ENCODE data around the gene ZEB1.

Gene ZEB1

DNA sequence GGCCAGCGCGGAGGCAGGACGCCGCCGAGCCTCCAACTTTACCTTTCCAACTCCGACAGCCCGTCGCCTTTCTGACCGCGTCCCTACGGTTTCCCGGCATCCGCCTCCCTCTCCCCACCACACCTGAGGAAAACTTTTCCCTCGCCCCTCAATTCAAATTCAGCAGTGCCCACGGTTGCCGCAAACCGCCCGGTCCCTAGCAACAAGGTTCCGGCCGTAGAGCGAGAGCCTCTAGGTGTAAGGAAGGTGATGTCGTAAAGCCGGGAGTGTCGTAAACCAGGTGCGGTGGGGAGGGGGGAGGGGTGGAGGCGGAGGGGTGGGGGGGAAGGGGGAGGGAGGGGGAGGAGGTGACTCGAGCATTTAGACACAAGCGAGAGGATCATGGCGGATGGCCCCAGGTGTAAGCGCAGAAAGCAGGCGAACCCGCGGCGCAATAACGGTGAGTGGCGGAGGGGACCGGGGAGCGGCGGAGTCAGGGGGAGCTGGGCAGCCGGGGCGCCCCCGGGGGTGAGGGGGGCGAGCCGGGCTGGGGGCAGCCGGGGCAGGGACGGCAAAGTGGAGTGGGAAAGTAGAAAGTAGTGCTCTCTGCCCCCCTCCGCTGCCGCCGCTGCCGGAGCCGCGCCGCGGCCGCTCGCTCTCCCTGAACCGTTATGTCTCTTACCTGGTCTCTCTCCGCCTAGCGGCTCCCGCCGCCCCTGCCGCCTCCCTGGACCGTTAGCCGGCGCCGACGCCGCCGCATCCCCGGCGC, at the start of gene ZEB1:
Gene ZEB1, plus strand, starts transcription at position 363 of the 748 bp plus-strand sequence. Its CDS starts 19 bp downstream, at position 382.
- DNase-seq = peak; percentile 62

DNA sequence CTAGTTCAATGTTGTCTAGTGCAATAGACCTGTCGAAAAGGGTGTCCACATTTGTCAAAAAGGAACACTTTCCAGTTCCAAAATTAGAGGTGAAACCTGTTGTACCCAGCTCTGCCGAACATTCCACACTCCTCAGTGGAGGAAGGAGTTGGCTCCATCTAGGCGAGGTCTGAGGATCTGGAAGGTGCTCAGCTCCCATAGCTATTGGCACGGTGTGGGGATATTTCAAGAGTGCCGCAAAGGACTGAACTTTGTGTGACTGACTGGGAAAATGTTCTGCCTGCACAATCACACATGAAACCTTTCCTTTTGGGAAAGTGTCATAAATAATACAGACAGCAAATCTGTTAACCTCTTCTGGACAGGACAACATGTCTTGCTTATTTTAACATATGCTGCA, 48.1 kb upstream of the ZEB1 start:
- no peak for DNase-seq

DNA sequence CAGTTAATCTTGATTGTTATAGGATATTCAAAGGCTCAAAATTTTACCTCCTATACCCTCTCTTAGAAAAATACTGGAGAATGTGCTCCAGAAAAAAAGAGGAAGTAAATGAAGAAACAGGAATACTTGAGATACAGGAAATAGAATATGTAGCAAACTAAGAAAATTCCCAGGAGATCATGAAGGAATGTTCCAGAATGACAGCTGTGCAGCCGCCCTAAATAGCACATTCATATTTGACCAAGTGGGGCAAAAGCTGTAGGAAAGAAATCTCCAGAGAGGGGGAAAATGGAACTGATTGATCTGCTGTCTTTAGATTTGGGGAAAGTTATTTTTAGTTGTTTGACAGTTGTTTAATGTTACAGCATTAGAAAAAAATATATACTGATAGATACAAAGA, 46.2 kb upstream of the ZEB1 start:
- DNase-seq = no peak

DNA sequence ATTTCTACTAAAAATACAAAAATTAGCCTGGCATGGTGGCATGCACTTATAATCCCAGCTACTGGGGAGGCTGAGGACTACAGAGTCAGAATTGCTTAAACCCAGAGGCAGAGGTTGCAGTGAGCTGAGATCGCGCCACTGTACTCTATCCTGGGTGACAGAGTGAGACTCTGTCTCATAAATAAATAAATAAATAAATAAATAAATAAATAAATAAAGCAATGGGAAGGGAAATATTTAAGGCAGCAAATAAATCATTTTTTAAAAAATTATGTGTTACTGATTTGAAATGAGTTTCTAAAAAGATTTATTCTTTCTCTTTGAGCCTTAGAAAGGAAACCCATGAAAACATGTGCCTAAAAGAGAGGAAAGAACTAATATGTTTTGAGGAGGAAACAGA, 45.2 kb upstream of the ZEB1 start:
- DNase-seq = no peak

DNA sequence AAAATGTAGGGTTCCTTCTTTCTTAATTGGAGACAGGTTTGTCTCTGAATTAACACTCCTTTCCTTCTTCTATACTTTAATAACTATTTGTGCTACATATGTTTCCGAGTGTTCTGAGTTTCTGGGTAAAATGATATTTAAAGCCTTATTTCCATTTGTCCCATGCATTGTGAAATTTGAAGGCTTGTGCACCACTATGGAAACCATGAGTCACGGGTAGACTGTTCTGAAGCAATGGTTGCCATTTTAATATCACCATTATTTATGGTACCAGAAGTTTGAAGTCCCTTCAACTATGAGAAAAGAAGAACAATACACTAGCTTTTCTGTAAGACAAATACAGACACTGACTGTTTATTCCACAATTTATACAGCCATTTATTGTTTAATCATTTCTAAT, 44.7 kb upstream of the ZEB1 start:
- DNase-seq = no peak

DNA sequence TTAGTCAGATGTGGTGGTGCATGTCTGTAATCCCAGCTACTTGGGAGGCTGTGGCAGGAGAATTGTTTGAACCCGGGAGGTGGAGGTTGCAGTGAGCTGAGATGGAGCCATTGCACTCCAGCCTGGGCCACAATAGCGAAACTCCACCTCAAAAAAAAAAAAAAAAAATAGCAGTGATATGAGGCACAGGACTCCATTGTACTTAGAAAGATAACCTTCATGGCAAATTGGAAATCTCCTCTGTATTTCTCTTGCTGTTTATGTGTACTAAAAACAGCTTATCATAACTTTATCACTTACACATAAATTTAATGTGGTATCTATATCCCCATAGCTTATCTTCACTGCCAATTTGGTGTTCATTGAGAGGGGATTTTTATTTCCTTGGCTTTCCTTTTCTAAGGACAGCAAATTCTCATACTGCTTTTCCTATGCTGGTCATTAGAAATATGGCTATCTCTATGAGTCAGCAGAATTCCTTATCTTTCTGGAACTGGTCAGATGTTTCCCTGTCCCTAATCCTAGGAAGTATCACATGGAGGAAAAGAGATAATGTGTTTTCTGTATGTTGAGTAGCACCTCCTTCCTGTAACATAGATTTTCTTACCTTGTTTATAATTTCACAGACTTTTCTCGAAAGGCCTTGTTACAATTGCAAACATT, 40.6 kb upstream of the ZEB1 start:
- DNase-seq = no peak

DNA sequence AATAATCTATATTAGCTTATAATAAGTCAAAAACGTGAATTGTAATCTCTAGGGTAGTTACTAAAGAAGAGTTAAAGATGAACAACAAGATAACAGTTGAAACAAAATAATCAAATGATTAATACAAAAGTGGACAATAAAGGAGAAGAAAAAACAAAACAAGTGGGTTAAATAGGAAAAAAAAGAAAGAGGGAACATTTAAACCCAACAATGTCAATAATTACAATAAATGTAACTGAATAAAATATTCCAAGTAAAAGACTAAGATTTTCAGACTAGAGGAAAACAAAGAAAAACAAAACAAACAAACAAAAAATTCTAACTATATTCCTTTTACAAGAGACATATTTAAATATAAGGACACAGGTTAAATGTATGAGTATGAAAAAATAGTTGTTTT, 38.0 kb upstream of the ZEB1 start:
- DNase-seq = no peak

DNA sequence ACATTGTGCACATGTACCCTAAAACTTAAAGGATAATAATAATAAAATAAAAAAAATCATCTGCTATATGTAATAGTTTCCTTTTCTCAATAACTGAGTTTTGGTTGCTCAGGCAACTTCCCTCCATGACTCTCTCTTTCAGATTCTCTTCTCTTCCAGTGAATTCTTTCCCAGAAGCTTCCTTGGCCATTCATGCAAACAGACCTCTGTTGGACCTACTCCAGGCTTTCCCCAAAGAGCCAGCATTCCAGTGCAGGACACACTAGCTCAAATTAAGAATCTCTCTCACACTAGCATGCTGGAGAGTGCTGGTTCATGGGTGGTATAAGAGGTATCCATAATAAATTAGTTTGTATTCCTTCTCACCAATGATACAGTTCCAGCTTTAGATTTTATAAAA, 31.0 kb upstream of the ZEB1 start:
- no peak for DNase-seq

DNA sequence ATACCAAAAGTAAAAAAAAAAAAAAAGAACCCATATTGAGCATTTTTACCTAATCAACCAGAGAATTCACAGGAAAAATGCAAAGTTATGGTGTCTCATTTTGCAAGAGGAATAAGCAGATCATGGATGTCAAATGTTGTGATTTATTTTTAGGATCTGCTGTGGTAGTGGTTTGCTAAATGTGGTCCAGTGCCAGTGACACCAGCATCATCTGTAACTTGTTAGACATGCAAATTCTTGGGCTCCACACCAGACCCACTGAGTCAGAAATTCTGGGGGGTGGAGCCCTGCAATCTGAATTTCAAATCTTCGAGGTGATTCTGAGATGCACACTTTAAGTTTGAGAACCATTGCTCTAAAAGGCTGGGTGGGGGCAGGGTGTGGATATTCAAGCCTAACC, 30.1 kb upstream of the ZEB1 start:
- no peak for DNase-seq

DNA sequence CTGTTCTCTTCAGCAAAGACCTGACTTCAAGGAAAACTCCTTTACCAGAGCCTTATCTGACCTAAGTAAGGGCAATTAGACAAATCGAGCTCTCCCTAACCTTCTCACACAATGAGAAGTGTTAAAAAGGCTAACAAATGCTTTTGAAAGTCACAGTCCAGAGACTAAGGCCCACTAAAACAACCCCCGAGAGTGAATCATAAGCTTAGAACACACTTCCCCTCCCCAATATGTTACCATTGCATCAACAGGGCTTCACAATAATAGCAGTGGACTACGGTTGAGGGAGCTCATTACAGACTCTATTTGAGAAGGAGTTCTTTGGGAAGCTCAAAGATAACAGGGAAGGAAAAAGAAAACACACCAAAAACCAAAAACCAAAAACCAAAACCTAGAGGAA, 28.6 kb upstream of the ZEB1 start:
- no peak for DNase-seq

DNA sequence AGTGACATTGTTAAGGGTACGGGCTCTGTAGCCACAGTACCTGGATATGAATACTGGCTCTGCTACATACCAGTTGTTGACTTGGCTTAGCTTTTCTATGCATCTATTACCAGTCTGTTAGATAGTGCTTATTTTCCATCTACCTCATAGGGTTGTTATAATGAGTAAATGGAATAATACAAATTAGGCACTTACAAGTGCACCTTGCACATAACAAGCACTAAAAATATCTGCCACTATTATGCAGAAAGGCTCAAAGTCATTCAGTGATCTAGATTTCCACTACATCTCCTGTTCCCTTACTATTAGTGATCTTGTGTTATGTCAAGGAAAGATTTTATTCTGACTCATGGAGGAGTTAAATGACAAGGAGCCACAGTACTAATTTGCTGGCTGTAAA, 27.9 kb upstream of the ZEB1 start:
- DNase-seq = no peak

DNA sequence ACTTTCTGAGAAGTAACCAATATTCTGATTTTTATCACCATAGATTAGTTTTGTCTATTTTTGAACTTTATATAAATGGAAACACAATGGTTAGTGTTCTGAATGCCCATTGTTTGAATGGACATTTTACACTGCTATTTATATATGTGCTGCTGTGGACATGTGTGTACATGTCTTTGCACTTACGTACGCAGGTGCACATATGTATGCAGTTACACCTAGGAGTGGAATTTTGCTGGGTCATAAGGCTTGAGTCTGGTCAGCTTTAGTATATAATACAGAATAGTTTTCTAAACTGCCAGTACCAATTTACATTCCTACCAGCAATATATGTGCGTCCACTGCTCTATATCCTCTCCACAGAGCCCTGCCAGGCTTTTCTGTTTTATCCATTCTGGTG, 24.5 kb upstream of the ZEB1 start:
- DNase-seq = no peak

DNA sequence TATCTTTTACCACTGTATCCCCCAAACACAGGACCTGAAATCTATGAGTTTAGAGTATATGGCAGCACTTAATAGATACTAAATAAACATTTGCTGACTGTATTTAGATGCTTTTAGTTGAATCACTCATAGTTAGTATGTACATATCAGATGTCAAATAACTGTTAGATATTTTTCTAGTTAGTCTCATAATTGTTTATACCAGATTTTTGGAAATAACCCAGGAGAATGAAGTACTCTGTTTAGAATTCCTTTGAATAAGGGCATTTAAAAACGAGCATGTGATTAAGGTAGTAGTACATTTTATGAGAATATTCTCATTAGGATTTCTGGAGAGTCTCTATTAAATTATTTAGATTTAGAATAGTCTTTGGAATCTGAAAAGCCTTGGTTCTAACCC, 22.3 kb upstream of the ZEB1 start:
- no peak for DNase-seq

DNA sequence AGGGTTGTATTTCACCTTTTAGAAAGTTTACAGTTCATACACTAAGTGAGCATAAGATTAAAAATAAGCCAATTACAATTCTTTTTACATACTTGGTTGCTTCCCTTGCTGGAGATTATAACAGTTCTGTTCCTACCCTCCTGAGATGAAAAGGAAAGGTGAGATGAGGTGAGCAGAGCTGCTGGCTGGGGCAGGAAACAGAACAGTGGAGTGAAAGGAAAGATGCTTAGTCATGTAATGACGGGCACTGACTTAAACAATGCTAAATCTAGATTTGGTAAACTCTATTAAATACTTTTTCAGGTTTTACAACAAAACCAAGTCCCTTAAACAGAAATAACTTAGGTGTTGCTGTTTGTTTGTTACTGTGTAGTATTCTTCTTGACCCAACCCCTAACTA, 19.9 kb upstream of the ZEB1 start:
- DNase-seq = no peak

DNA sequence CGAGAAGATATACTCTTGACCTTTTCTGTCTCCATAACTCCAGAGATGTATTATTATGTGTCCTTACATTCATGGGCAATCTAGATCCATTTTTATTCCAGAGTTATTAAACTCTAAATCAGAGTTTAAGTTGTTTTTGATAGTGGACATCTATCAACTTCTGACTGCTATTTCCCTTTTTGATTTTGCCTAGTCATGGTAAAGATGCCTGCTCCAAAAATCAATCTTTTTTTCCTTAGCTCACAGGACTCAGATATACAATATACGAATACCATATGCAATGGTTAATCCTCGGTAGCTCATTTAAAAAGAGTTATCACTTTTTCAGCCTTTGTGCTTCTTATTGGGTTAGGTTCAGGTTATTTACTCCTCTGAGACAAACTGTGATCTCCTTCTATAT, 15.8 kb upstream of the ZEB1 start:
- DNase-seq = no peak

DNA sequence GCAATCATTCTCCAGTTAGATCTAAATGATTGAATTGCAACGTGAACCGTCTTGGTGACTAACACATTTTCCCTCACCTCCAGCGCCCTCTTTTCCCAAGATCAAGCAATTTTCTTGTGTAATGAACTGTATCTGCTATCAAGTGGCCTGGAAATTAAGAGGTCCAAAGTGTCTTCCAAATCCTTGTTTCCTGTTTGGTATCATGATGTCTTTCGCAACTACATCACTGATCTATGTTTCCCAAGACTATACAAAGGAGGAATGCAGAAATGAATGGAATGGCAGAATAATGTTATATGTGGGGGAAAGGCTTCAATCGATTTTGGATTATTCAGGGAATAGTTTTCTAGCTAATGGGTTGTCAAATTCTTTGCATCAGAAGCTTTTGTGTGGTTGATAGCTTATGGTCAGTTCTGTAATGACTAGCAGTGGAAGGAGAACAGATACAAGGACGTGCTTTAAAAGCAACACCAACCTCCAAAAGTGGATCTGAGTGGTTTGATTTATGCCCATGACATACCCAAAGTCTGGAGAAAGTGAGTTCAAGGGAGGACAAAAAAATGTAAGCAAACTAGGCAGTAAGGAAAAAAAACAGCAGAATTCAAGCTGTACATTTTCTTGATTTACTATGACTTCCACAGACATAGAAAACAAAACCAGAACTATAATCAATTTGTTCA, 14.6 kb upstream of the ZEB1 start:
- DNase-seq = no peak

DNA sequence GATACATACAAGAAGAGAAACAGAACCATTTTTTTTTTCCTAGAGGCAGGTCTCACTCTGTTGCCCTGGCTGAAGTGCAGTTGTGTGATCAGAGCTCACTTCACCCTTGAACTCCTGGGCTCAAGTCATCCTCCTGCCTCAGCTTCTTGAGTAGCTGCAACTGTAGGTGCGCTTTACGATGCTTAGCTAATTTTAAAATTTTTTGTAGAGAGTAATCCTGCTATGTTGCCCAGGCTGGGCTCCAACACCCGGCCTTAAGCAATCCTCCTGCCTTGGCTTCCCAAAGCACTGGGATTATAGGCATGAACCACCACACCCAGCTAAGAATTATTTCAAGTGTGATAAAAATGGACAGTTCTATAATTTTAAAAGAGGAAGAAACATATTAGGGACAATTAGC, 5.6 kb upstream of the ZEB1 start:
- DNase-seq = no peak

DNA sequence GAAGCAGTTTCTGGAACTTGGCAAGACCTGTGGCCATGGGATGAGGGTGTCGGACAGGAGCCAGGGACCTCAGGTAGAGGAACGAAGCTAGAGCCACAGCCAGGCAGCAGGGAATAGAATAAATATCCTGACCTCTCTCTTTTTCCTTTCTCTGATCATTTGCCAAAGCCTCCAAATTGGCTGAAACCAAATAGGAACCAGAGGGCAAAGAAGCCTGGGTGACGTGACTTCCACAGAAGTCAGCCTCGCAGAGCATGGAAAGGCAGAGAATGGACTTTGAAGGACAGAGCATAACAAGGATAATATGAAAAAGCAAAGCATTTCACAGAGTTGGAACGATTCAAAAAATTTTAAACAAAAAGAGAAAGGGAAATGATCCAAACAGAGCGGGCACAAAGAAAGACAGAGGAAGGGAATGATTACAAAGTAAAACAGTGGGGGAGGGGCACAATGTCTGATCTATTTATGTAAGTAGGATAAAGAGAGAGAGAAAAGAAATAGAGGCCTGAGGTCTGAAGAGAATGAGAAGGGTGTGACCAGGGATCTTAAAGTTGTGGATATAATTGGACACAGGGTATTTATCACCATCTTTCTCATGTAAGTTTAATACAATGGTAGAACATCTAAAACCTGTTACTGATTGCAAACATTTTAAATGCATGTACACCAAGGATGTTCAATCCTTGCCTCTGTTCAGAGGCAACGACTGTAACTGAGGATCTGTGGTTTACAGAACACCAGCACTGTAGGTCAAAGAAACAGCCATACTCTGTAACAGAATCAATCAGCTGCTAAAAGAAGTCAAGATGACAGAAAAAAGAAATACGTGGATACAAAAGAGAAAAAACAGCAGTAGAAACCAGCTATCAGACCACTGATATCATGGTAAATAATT, 4.5 kb upstream of the ZEB1 start:
- no peak for DNase-seq

DNA sequence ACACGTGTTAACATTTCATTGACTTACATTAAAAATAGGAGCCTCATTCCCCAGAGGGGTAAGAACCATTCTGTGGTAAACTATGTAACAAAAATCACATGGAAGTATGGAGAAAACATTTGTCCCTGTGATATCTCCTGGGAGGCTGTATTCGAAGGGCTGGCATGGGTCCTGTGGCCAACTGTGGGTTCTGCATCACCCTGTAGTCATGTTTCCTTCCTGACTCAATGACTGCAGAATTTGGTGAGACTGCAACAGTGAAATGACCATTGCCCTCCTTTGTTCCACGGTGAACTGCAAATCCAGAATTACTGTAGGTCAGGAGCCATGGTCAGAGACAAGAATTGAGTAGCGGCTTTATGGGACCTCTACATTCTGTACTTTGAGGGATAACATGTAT, 3.6 kb upstream of the ZEB1 start:
- no peak for DNase-seq

DNA sequence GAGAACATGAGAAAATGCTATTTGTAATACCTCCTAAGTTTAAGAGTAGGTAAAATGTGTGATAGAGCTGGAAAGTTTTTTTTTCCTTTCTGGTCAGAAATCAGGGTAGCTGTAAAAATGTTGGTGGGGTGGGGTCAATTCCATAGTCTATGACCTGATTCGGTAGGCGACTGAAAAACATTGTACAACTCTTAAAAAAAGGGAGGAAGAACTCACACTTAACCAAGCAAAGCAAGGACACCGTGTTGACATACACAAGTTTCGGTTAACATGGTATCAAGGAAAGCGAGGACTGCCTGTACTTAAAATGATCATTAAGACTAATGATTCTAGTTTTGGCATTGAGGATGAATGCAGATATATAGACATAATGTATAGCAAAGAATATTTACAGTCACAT, 1.8 kb upstream of the ZEB1 start:
- DNase-seq = no peak

DNA sequence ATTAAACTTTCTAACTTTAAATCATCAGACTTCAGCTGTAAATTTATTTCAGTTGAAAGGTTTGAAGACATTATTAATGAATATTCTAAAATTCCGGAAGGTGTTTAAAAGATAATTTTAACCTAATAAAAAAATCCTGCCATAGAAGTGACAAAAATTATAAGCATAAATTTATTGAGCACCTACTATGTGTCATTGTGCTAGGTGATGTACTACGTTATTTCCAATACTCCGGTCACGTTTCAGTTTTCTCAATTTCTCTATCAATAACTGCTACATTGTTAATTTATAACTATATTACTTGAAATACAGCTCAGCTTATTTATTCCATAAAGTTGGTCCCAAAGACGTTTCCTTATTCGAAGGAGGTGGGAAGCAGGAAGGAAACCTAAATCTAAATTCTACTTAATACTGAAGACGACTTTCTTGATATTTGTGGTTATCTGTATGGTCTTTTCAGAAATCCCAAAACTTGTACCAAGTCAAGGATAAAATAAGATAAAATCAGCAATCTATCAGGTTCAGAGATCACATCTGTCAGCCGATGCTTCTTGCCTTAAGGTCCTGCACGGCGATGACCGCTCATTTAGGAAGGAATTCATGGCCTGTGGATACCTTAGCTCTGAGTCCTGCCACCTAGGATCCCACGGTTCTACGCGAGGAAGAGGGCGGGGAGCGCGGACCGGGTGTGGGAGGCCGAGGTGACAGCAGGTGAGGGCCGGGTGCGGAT, 1.2 kb upstream of the ZEB1 start:
- no peak for DNase-seq

DNA sequence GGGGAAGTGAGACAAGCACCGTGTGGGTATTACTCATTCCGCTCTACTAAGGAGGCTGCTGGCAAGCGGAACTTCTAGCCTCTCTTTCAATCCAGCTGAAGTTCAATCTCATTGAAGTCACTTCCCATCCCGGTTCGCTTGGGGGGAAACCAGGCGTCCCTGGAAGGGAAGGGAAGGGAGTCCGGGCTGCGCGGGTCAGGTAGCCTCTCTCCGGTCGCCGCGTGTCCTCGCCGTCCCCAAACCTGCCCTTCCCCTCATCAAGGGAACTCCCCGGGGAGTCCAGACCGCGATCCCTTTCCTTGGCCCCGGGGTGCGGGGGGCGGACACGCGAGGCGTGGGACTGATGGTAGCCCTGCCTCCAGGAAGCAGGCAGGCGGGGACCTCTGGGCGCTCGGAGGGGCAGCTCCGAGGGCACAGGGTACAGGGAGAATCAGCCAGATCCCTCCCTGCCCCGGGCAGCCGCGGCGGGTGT, 598 bp upstream of the ZEB1 start:
- no peak for DNase-seq
